ENCODE data around the gene KDM4C.

DNA sequence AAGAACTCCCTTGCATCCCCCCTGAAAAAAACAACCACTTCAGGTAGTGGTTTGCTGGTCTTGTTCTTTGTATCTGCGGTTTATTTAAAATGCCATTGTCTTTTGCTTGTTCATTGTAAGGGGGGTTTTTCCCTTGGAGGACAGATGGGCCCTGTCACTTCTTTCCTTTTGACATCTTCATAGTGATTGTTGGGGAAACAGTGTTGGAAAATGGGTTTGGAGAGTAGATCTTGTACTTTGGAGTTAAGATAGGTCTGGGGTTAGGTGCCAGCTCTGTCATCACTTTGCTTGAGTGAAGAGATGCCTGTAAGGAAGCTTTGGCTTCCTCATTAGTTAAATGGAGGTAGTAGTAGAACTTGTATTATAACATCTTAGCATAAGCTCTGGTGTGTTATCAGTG is 112.4 kb downstream of the KDM4C start:
- no peak for TF ChIP-seq CTCF (IDR thresholded peaks at IDR 0.05)
- no peak for TF ChIP-seq POLR2A (IDR thresholded peaks at IDR 0.05; ENCODE audit: low read depth)
- no peak for TF ChIP-seq EP300 (IDR thresholded peaks at IDR 0.05)
